GM19238 (cell line): Measurements from ENCODE around the gene LRRC40.
"Not testable (repeated sequence)": the region's sequence is repeated elsewhere in the genome, so short reads cannot be mapped to it uniquely, and the experiment has no call there.

Source experiments
- DNase-seq: peaks from one replicate; pipeline ENCODE4 v3.0.0; 2011; ENCODE audit warnings: low spot score; ENCODE audit not compliant: insufficient read length

LRRC40 gene

GRCh38 chr1:70202173-70202758 is 3.1 kb downstream of the LRRC40 start:
- no peak for DNase-seq

GRCh38 chr1:70200065-70200464 is 5.3 kb downstream of the LRRC40 start:
- no peak for DNase-seq

GRCh38 chr1:70196333-70196732 is 9.0 kb downstream of the LRRC40 start:
- DNase-seq, result no peak

- peak; percentile 2 for DNase-seq
Observed at GRCh38 chr1:70195342-70195741, 10.0 kb downstream of the LRRC40 start.

GRCh38 chr1:70194601-70195000 is 10.8 kb downstream of the LRRC40 start:
- DNase-seq, result no peak

GRCh38 chr1:70192446-70192845 is 12.9 kb downstream of the LRRC40 start:
- not testable (repeated sequence) for DNase-seq

GRCh38 chr1:70190180-70190579 is 15.2 kb downstream of the LRRC40 start:
- DNase-seq, result no peak

GRCh38 chr1:70188522-70188921 is 16.9 kb downstream of the LRRC40 start:
- no peak for DNase-seq

GRCh38 chr1:70185181-70185580 is 20.2 kb downstream of the LRRC40 start:
- not testable (repeated sequence) for DNase-seq

GRCh38 chr1:70171512-70171911 is 33.9 kb downstream of the LRRC40 start:
- no peak for DNase-seq

GRCh38 chr1:70169018-70169839 is 36.1 kb downstream of the LRRC40 start:
- DNase-seq, result no peak

- DNase-seq, result no peak
Observed at GRCh38 chr1:70168283-70168682, 37.1 kb downstream of the LRRC40 start.

GRCh38 chr1:70164350-70164749 is 41.0 kb downstream of the LRRC40 start:
- no peak for DNase-seq

- DNase-seq, result no peak
Observed at GRCh38 chr1:70156529-70157120, 48.8 kb downstream of the LRRC40 start.

GRCh38 chr1:70153739-70154138 is 51.6 kb downstream of the LRRC40 start:
- no peak for DNase-seq

- DNase-seq, result no peak
Observed at GRCh38 chr1:70150444-70150843, 54.9 kb downstream of the LRRC40 start.

- no peak for DNase-seq
Observed at GRCh38 chr1:70146488-70146887, 58.9 kb downstream of the LRRC40 start.

GRCh38 chr1:70143048-70143659 is 62.2 kb downstream of the LRRC40 start:
- DNase-seq, result no peak

- DNase-seq, result no peak
Observed at GRCh38 chr1:70142075-70142474, 63.3 kb downstream of the LRRC40 start.

GRCh38 chr1:70140894-70141293 is 64.5 kb downstream of the LRRC40 start:
- no peak for DNase-seq

- no peak for DNase-seq
Observed at GRCh38 chr1:70140343-70140742, 65.0 kb downstream of the LRRC40 start.

- DNase-seq, result no peak
Observed at GRCh38 chr1:70134148-70134547, 71.2 kb downstream of the LRRC40 start.
